HepG2 (cell line): ENCODE measurements around the gene PLEKHG2. TPM values are rescaled to one million over a fixed set of nuclear protein-coding genes. Genes with fewer than 3 reads are reported as not detected.
A peak's percentile ranks its signal among the peaks of the same experiment; 100 is the strongest.

Experiments
- CAMTA2 ChIP-seq: sonication (generic); formaldehyde crosslinking; IDR thresholded peaks from 2 replicates; pipeline ENCODE4 v1.4.0; 2020; ENCODE audit warnings: mild to moderate bottlenecking, missing genetic modification reagents, borderline replicate concordance
- FOXA3 ChIP-seq: IDR thresholded peaks from 2 replicates; pipeline ENCODE4 v1.6.1; 2016; ENCODE audit warnings: missing genetic modification reagents, missing compliant biosample characterization
- FOXO1 ChIP-seq: sonication (generic); formaldehyde crosslinking; IDR thresholded peaks from 2 replicates; pipeline ENCODE4 v1.4.0; 2020; ENCODE audit warnings: missing genetic modification reagents
- HES4 ChIP-seq: sonication (generic); formaldehyde crosslinking; IDR thresholded peaks from 2 replicates; pipeline ENCODE4 v1.9.0; 2021; ENCODE audit warnings: mild to moderate bottlenecking, missing genetic modification reagents, borderline replicate concordance
- MXD4 ChIP-seq: IDR thresholded peaks from 2 replicates; pipeline ENCODE4 v1.6.1; 2016; ENCODE audit warnings: mild to moderate bottlenecking, missing biosample characterization, missing genetic modification reagents
- RFX3 ChIP-seq: IDR thresholded peaks from 2 replicates; pipeline ENCODE4 v1.6.1; 2016; ENCODE audit warnings: missing biosample characterization, missing genetic modification reagents
- SPEN ChIP-seq: sonication (generic); formaldehyde crosslinking; IDR thresholded peaks from 2 replicates; pipeline ENCODE4 v1.5.1; 2020; ENCODE audit warnings: low read depth, mild to moderate bottlenecking, missing genetic modification reagents
- SRSF9 ChIP-seq: fragments of 200-400 bp; formaldehyde crosslinking; IDR thresholded peaks from 2 replicates; pipeline ENCODE4 v1.6.1; 2018; ENCODE audit warnings: borderline replicate concordance, mild to moderate bottlenecking, low read depth, low read length; ENCODE audit not compliant: insufficient read depth, poor library complexity, severe bottlenecking
- TBX2 ChIP-seq: sonication (generic); formaldehyde crosslinking; IDR thresholded peaks from 2 replicates; pipeline ENCODE4 v1.5.0; 2020; ENCODE audit warnings: missing genetic modification reagents, mild to moderate bottlenecking, borderline replicate concordance
- ZFP36L2 ChIP-seq: sonication (generic); formaldehyde crosslinking; IDR thresholded peaks from 2 replicates; pipeline ENCODE4 v1.4.0; 2020; ENCODE audit warnings: missing genetic modification reagents
- ZFY ChIP-seq: sonication (generic); formaldehyde crosslinking; IDR thresholded peaks from 2 replicates; pipeline ENCODE4 v1.4.0; 2020; ENCODE audit warnings: missing genetic modification reagents
- ZNF382 ChIP-seq: sonication (generic); formaldehyde crosslinking; IDR thresholded peaks from 2 replicates; pipeline ENCODE4 v1.5.0; 2020; ENCODE audit warnings: missing genetic modification reagents, mild to moderate bottlenecking, borderline replicate concordance
- ZNF431 ChIP-seq: sonication (generic); formaldehyde crosslinking; IDR thresholded peaks from 2 replicates; pipeline ENCODE4 v1.9.0; 2022; ENCODE audit warnings: missing genetic modification reagents, low read depth, mild to moderate bottlenecking, borderline replicate concordance
- ZNF614 ChIP-seq: IDR thresholded peaks from 2 replicates; pipeline ENCODE4 v1.6.1; 2018; ENCODE audit warnings: missing biosample characterization, missing genetic modification reagents, inconsistent platforms, borderline replicate concordance
- ZNF674 ChIP-seq: sonication (generic); formaldehyde crosslinking; IDR thresholded peaks from 2 replicates; pipeline ENCODE4 v1.5.0; 2020; ENCODE audit warnings: low read depth, mild to moderate bottlenecking, missing genetic modification reagents
- ZNF782 ChIP-seq: sonication (generic); formaldehyde crosslinking; IDR thresholded peaks from 2 replicates; pipeline ENCODE4 v1.4.0; 2020; ENCODE audit warnings: missing genetic modification reagents, mild to moderate bottlenecking, borderline replicate concordance
- ZNF788 ChIP-seq: sonication (generic); formaldehyde crosslinking; IDR thresholded peaks from 2 replicates; pipeline ENCODE4 v1.5.0; 2020; ENCODE audit warnings: mild to moderate bottlenecking, missing genetic modification reagents, borderline replicate concordance
- polyA plus RNA-seq, 8 experiments: library from polyadenylated mRNA; depleted of rRNA in 3 of 8; stranded (reverse) in 7 of 8; unstranded in 1 of 8; fragments of >200 nt; fragmentation: Illumina TruSeq in 4 of 8; extraction: Trizol in 4 of 8; gene quantifications; 2 replicates each; pipeline versions ENCODE4 v1.2.1 to v1.2.3, GENCODE V29; 2011 to 2016; ENCODE audit warnings: low read depth in 4 of 8, missing spikeins in 1 of 8, mixed read lengths in 1 of 8; ENCODE audit not compliant: insufficient read depth in 1 of 8
- total RNA-seq, 5 experiments: library from RNA; depleted of rRNA; stranded (reverse); fragments of >200 nt; fragmentation: Illumina TruSeq; extraction: Trizol; gene quantifications; 2 replicates each; pipeline ENCODE4 v1.2.3, GENCODE V29; 2016; ENCODE audit warnings: low read depth in 1 of 5
- TF ChIP-seq, protein P1 (sequence below): sonication (generic); formaldehyde crosslinking; IDR thresholded peaks from 2 replicates; pipeline ENCODE4 v1.5.0; 2020; ENCODE audit warnings: missing genetic modification reagents, mild to moderate bottlenecking, borderline replicate concordance
- TF ChIP-seq, protein P2 (sequence below): sonication (generic); formaldehyde crosslinking; IDR thresholded peaks from 2 replicates; pipeline ENCODE4 v1.5.1; 2020; ENCODE audit warnings: missing genetic modification reagents, mild to moderate bottlenecking, borderline replicate concordance
- TF ChIP-seq, protein P3 (sequence below): sonication (generic); formaldehyde crosslinking; IDR thresholded peaks from 2 replicates; pipeline ENCODE4 v1.5.0; 2020; ENCODE audit warnings: mild to moderate bottlenecking, missing genetic modification reagents, borderline replicate concordance
- TF ChIP-seq, protein P4 (sequence below): sonication (generic); formaldehyde crosslinking; IDR thresholded peaks from 2 replicates; pipeline ENCODE4 v1.5.0; 2020; ENCODE audit warnings: mild to moderate bottlenecking, missing genetic modification reagents

PLEKHG2 gene
- total and polyA plus RNA-seq, 2 of the 13 experiments (the other 11 are each of a cell fraction or from before 2014, with no cell fraction given), result 3.6 to 6.8 TPM

DNA sequence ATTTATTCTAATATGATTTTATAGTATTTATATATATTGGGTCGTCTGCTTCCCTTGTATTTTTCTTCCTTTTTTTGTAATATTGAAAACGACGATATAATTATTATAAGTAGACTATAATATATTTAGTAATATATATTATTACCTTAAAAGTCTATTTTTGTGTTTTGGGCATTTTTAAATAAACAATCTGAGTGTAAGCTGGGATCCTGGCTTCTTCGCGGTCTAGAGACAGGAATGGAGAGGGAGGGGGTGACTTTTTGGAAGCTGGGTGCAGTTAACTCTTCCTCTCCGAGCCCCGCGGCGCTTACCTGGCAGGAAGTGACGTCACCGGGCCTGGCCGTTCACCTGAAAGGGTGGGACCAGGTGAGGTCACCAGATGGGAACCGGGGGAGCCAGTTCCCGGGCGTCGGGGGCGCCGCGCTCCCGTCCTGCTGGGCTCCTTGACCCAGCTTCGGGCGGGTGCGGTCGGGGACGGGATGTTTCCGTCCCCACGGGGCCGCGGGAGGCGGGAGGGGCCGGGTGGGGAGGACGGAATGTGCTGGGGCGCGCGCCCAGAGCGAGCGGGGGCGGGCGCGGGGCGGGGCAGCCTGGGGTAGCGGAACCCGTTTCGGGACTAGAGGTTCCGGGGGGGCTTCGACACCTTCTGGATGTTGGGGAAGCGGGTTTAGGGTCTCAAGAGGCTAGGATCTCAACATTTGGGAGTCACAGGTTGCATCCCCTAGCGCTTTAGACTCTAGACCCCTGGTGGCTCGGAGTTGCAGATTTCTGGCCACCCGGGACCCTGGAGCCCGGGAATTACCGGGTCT, 3.1 kb upstream of the PLEKHG2 start (continued):
- TF ChIP-seq, protein P1, sequence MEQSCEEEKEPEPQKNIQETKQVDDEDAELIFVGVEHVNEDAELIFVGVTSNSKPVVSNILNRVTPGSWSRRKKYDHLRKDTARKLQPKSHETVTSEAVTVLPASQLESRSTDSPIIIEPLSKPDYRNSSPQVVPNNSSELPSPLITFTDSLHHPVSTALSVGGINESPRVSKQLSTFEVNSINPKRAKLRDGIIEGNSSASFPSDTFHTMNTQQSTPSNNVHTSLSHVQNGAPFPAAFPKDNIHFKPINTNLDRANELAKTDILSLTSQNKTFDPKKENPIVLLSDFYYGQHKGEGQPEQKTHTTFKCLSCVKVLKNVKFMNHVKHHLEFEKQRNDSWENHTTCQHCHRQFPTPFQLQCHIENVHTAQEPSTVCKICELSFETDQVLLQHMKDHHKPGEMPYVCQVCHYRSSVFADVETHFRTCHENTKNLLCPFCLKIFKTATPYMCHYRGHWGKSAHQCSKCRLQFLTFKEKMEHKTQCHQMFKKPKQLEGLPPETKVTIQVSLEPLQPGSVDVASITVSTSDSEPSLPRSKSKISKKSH (CRISPR knock-in tag), result no peak
- TF ChIP-seq, protein P2, sequence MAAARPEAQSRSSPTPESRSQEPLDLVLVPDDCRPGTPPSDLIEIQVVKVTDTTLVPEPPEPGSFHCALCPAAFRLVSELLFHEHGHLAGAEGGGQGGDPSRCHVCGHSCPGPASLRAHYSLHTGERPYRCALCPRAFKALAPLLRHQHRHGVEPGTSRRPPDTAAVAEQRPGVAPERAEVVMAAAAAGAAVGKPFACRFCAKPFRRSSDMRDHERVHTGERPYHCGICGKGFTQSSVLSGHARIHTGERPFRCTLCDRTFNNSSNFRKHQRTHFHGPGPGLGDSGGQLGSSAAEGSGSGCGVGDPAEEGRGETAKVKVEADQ (CRISPR knock-in tag), result no peak
- TF ChIP-seq ZNF674 (CRISPR knock-in tag), result no peak
- TF ChIP-seq MXD4 (CRISPR knock-in tag), result no peak
- no peak for TF ChIP-seq ZNF614
- TF ChIP-seq SRSF9, result no peak
- TF ChIP-seq CAMTA2 (CRISPR knock-in tag), result no peak
- TF ChIP-seq ZFY, result peak; percentile 26; the same call in 1 of the 2 replicates
- peak; percentile 76 for TF ChIP-seq TBX2 (CRISPR knock-in tag)
- 0 out of 2 replicates have a peak, but pooled peaks have one; percentile 37 for TF ChIP-seq SPEN (CRISPR knock-in tag)
- TF ChIP-seq ZFP36L2, result no peak
- no peak for TF ChIP-seq ZNF782 (CRISPR knock-in tag)
- TF ChIP-seq ZNF788, result no peak
- TF ChIP-seq ZNF431 (CRISPR knock-in tag), result 0 out of 2 replicates have a peak, but pooled peaks have one; percentile 29
- 0 out of 2 replicates have a peak, but pooled peaks have one; percentile 19 for TF ChIP-seq HES4
- TF ChIP-seq, protein P3, sequence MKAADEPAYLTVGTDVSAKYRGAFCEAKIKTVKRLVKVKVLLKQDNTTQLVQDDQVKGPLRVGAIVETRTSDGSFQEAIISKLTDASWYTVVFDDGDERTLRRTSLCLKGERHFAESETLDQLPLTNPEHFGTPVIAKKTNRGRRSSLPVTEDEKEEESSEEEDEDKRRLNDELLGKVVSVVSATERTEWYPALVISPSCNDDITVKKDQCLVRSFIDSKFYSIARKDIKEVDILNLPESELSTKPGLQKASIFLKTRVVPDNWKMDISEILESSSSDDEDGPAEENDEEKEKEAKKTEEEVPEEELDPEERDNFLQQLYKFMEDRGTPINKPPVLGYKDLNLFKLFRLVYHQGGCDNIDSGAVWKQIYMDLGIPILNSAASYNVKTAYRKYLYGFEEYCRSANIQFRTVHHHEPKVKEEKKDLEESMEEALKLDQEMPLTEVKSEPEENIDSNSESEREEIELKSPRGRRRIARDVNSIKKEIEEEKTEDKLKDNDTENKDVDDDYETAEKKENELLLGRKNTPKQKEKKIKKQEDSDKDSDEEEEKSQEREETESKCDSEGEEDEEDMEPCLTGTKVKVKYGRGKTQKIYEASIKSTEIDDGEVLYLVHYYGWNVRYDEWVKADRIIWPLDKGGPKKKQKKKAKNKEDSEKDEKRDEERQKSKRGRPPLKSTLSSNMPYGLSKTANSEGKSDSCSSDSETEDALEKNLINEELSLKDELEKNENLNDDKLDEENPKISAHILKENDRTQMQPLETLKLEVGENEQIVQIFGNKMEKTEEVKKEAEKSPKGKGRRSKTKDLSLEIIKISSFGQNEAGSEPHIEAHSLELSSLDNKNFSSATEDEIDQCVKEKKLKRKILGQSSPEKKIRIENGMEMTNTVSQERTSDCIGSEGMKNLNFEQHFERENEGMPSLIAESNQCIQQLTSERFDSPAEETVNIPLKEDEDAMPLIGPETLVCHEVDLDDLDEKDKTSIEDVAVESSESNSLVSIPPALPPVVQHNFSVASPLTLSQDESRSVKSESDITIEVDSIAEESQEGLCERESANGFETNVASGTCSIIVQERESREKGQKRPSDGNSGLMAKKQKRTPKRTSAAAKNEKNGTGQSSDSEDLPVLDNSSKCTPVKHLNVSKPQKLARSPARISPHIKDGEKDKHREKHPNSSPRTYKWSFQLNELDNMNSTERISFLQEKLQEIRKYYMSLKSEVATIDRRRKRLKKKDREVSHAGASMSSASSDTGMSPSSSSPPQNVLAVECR, result no peak
- TF ChIP-seq FOXA3 (CRISPR knock-in tag), result 0 out of 2 replicates have a peak, but pooled peaks have one; percentile 11
- TF ChIP-seq ZNF382 (CRISPR knock-in tag), result no peak
- no peak for TF ChIP-seq RFX3 (CRISPR knock-in tag)
- no peak; the same call in 1 of the 2 replicates for TF ChIP-seq FOXO1
- TF ChIP-seq, protein P4, sequence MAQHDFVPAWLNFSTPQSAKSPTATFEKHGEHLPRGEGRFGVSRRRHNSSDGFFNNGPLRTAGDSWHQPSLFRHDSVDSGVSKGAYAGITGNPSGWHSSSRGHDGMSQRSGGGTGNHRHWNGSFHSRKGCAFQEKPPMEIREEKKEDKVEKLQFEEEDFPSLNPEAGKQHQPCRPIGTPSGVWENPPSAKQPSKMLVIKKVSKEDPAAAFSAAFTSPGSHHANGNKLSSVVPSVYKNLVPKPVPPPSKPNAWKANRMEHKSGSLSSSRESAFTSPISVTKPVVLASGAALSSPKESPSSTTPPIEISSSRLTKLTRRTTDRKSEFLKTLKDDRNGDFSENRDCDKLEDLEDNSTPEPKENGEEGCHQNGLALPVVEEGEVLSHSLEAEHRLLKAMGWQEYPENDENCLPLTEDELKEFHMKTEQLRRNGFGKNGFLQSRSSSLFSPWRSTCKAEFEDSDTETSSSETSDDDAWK (CRISPR knock-in tag), result no peak
